NCI-H187 (cell line): ENCODE results near the gene TFAP2E.

Experiments used
- DNase-seq, 2 experiments: peaks; one replicate each; lab custom pipeline; 2025; lab: John Stamatoyannopoulos, UW

Gene TFAP2E

DNA sequence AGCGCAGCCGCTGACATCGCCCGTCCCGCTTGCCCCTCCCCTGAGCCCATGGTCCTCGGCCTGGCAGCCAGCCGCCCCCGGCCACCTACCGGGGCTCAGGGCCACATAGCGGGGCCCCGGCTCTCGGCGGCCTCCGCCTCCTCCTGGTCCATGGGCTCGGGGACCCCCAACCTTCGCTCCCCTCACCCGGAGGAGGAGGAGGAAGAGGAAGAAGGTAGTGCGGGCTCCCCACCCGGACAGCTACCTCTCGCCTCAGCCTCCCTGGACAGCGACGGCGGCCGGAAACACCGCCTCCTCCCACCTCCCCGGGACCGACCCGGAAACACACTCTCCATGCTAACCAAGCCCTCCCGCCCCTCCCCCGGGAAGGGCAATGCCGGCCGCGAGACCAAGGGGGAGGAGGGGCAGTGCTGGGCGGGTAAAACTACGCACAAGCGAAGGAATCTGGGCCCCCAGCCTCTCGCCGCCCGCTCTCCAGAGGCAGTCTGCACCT lies 15.9 kb upstream of the TFAP2E start, which contains the start of gene KIAA0319L:
Gene KIAA0319L (minus strand): TSS at position 286 of the 493 bp plus-strand sequence. CDS start 2,912 bp downstream, outside the sequence.
- DNase-seq = peak; percentile 77 to 80

GRCh38 chr1:35557611-35558373 lies 15.3 kb upstream of the TFAP2E start, which contains the start of gene NCDN:
NCDN (plus strand) TSS chr1:35557799; CDS start chr1:35558191, 392 bp downstream.
- peak; percentile 87 to 97 for DNase-seq

GRCh38 chr1:35558374-35559316 lies 14.5 kb upstream of the TFAP2E start:
- no peak for DNase-seq

- DNase-seq = no peak
Measured at GRCh38 chr1:35559317-35559944, 13.7 kb upstream of the TFAP2E start.

- no peak for DNase-seq
Measured at GRCh38 chr1:35560256-35561225, 12.6 kb upstream of the TFAP2E start.

GRCh38 chr1:35561297-35561971 lies 11.7 kb upstream of the TFAP2E start:
- no peak for DNase-seq

DNA sequence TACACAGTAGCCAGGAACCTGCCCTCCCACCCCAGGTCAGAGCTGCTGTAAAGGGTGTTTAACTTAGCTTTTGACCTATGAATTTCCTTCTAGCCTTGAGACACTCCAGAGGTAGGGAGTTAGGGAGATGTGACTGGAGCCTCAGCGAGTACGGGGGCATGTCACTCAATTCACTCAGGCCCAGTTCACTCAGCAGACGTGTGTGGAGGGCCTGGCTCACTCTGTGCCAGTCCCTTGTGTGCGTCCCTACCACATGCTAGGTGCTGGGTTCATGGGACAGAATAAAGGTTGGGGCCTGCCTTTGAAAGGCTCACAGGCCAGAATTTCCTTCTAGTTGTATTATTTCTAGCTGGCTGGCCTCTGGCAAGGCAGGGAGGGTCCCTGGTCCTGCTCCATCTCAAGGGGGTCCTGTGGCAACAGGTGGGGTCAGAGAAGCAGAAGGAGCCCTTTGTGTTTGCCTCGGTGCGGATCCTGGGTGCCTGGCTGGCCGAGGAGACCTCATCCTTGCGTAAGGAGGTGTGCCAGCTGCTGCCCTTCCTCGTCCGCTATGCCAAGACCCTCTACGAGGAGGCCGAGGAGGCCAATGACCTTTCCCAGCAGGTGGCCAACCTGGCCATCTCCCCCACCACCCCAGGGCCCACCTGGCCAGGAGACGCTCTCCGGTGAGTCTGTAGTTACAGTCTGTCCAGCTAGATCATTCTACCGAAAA lies 11.0 kb upstream of the TFAP2E start:
- no peak for DNase-seq

GRCh38 chr1:35563166-35563565 lies 9.9 kb upstream of the TFAP2E start:
- no peak for DNase-seq

DNA sequence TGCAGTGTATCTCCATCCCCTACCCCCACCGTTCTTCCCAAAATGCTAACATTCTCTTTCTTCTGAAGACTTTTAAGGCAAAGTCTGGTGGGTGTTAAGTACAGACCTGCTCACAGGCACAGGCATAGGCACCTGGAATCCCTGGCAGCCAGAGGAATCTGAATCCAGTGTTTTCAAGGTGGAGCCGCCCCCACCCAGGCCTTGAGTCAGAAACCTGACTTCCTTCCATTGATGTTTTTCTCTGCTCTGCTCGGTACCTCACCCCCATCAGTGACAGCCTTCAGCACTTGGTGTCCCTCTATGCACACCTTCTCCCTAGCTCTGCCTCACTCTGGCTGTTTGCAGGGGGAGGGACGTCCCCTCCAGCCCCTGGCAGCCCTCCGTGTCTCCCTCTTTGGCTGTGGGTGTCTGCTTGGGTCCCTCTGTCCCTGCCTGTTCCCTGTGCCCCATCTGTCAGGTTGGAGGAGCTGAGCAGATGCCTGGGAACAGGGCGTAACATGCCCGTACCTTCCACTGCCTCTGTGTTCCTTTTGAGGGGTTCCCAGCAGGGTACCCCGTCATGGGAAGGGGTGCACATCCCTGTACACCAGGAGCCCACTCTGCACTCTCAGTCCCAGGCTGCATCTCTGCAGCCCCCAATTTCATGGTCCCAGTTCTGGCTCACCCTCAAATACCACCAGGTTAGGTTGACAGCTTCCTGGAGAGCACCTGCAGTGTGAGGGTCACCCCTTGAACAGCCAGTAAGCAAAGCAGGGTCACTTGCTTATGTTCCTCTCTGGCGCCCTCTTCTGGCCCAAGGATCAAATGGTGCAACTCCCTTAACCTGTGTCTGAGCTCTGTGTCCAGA lies 8.9 kb upstream of the TFAP2E start:
- DNase-seq = peak; percentile 12 to 49

GRCh38 chr1:35564884-35565741 lies 8.0 kb upstream of the TFAP2E start:
- DNase-seq = no peak

GRCh38 chr1:35565742-35566133 lies 7.4 kb upstream of the TFAP2E start:
- DNase-seq = no peak

DNA sequence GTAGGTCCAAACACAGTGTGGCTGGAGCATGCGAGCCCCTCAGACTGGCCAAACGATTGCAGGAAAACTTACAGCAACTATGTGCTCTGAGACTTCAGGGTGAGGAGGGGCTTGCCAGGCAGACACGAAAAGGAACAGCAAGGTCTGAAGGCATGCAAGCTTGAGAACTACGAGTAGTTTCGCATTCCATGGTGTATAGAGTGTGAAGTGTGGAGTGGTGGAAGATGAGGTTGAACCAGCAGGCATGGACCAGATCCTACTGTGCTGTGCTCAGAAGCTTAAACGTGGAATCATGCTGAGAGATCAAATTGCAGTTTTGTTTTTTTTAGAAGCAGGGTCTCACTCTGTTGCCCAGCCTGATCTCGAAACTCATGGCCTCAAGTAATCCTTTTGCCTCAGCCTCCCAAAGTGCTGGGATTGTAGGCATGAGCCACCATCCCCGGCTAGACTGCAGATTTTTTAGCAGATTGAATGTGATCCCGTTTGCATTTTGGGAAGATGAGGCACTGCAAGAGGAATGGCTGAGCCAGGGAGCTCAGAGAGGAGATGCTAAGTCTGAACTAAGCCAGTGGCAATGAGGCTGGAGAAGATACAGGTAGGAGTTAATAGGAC lies 5.1 kb upstream of the TFAP2E start:
- no peak for DNase-seq

DNA sequence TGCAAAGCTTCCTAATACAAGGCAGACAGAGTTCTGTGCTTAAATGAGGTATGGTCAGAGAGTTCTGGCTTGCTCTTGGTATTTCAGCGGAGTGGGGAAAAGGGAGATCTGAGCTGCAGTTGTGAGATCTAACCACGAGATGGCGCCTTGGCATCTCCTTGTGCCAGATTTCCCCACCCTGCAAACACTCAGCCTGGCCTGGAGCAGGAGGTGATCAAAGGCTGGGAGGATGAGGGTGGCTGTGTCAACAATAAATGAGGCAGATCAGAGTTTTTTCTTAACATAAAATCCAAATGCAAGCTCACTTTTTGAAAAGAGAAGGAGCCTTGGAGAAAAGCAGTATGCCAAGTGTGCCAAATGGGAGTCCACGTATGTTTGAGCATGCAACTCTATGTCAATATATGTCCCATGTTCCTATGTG lies 4.1 kb upstream of the TFAP2E start:
- DNase-seq = peak in 1 of 2 experiments; percentile 38

DNA sequence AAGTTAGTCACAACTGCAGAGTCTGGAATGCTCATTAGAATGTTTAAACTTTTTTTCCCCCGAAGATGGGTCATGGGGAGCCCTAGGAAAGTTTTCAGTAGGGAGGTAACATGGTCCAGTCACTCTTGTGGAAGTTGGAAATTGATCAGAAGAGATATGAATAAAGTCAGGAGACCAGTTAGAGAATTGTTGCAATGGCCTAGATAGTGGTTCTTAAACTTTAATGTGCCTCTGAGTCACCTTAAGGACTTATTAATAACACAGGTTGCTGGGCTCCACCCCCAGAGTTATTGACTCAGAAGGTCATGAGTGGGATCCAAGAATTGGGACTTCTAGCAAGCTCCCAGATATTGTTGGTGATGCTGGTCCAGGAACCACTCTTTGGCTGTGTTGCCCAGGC lies 3.2 kb upstream of the TFAP2E start:
- no peak for DNase-seq

GRCh38 chr1:35570589-35571137 lies 2.5 kb upstream of the TFAP2E start:
- DNase-seq = no peak

DNA sequence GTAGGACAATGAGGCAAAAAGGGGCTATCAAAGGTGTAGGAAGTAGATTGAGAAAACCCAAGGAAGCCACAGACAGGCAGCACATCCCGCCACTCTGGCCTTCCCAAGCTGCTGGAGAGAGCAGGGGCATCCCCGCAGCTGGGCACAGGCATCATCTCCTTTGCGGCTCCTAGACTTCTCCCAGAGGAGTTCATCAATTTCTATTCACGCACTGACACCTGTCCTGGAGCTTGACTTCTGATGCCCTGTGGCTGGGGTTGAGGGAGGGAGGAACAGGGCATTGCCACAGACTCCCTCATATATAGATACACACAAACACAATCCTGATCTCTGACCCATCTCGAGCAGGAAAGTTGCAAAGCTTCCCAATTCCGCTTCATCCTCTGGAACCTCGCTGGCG lies 1.9 kb upstream of the TFAP2E start:
- DNase-seq = no peak

DNA sequence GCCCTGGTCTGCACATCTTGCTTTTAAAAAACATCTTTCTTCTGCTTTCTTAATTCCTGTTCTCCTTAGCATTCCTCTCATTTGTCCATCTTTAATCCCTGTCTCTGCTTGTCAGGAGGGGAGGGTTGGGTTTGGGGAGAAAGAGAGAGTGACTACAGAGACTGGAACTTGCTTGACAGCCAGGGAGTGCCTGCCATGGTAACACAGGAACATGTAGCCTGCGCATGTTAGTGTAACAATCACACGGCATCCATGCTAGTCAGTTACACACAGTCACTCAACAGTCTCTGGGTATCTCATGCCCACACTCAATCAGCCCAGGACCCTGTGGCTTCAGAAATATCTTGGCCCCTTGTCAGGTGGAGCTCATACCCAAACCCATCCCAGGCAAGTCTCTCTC lies 818 bp upstream of the TFAP2E start:
- no peak for DNase-seq
